HG03066 (cell line): ENCODE data around the gene ATOH7.

Experiments used
- ATAC-seq: cut with Tn5 transposase; IDR thresholded peaks from one replicate; pipeline ENCODE4 v1.9.1; 2021; ENCODE audit warnings: low read depth; ENCODE audit not compliant: unreplicated experiment

ATOH7 gene

GRCh38 chr10:68185085-68185484, 46.8 kb downstream of the ATOH7 start:
- no peak for ATAC-seq

- ATAC-seq: no peak
Measured at GRCh38 chr10:68184546-68184945, 47.4 kb downstream of the ATOH7 start.
